Measurements from ENCODE around the gene PGS1. TPM values are rescaled to one million over a fixed set of nuclear protein-coding genes. Genes with fewer than 3 reads are reported as not detected.

Gene PGS1
- total and polyA plus RNA-seq, 2 of the 8 experiments (the other 6 are each of a cell fraction or from before 2014, with no cell fraction given), result 46.7 to 60.0 TPM

DNA sequence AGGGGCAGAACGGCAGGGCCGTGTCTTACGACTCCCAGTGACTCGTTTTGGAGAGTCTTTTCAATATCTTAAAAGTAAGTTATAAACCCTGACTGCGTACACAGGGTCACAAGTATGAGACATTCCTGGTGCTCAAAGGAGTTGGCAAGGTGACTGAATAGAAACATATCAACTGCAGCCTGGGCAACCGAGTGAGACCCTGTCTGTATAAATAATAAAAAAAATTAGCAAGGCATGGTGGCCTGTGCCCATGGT lies 83.3 kb downstream of the PGS1 start:
- no peak overlapping the region for H2BK12ac ChIP-seq (ENCODE audit: low read depth, low read length)
- FAIRE-seq, result no peak
- no peak overlapping the region for H3K18ac ChIP-seq (ENCODE audit: extremely low read depth, low read length)
- no peaks in the 10 kb centered on the region for H3K4me1 ChIP-seq (replicated peaks in 1 of 4; ENCODE audit: control insufficient read depth in 3 of 4, insufficient read depth in 4 of 4, low read length in 3 of 4)
- no peak overlapping the region for H2AFZ ChIP-seq (ENCODE audit: low read length)
- no peaks in the 10 kb centered on the region for H3K79me1 ChIP-seq (ENCODE audit: low read depth, low read length)
- TF ChIP-seq, protein P1, sequence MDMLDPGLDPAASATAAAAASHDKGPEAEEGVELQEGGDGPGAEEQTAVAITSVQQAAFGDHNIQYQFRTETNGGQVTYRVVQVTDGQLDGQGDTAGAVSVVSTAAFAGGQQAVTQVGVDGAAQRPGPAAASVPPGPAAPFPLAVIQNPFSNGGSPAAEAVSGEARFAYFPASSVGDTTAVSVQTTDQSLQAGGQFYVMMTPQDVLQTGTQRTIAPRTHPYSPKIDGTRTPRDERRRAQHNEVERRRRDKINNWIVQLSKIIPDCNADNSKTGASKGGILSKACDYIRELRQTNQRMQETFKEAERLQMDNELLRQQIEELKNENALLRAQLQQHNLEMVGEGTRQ (IDR thresholded peaks at IDR 0.05; ENCODE audit: low read length), result no peak
- TF ChIP-seq TBP (IDR thresholded peaks at IDR 0.05; ENCODE audit: low read depth, low read length) (no peak), ATF3 (IDR thresholded peaks at IDR 0.05; ENCODE audit: insufficient read depth, low read depth, low read length) (no peak), CEBPB (IDR thresholded peaks at IDR 0.05; ENCODE audit: low read depth, low read length) (no peak), KDM4A (IDR thresholded peaks at IDR 0.05; ENCODE audit: low read depth, low read length, severe bottlenecking) (no peak), SRF (IDR thresholded peaks at IDR 0.05; ENCODE audit: low read depth, low read length) (no peak), SUZ12 (IDR thresholded peaks at IDR 0.05; ENCODE audit: low read length) (no peak), RFX5 (IDR thresholded peaks at IDR 0.05; ENCODE audit: borderline replicate concordance, low read depth, low read length) (no peak)
- no peaks in the 10 kb centered on the region for H3K79me2 ChIP-seq (ENCODE audit: control insufficient read depth in 1 of 2, insufficient read depth in 2 of 2, low read length in 2 of 2)
- no peak overlapping the region for H3K4me2 ChIP-seq (ENCODE audit: insufficient read depth in 1 of 2, low read depth in 2 of 2, low read length in 2 of 2)
- H3K23ac ChIP-seq (ENCODE audit: insufficient read length), result no peak overlapping the region
- no peak overlapping the region for H3K27ac ChIP-seq (ENCODE audit: low read depth, low read length)
- no peak overlapping the region for H3K56ac ChIP-seq (replicated peaks; ENCODE audit: insufficient read length, low read depth, low read length)
- H4K91ac ChIP-seq (replicated peaks; ENCODE audit: insufficient read length, low read length), result no peak overlapping the region
- no peaks in the 10 kb centered on the region for H4K20me1 ChIP-seq (replicated peaks in 1 of 2; ENCODE audit: control insufficient read depth in 1 of 2, insufficient read depth in 2 of 2, low read length in 2 of 2)
- no peaks in the 10 kb centered on the region for H3K36me3 ChIP-seq (ENCODE audit: control insufficient read depth in 2 of 4, insufficient read depth in 4 of 4, low read length in 3 of 4)
- H4K8ac ChIP-seq (ENCODE audit: extremely low read depth, insufficient read depth, low read length), result no peak overlapping the region
- no peak overlapping the region for H4K5ac ChIP-seq (ENCODE audit: insufficient read length, low read depth, low read length)
- POLR2A ChIA-PET (ENCODE audit: partially characterized antibody), result no interaction called here
- no peak overlapping the region for H2BK5ac ChIP-seq (ENCODE audit: low read depth, low read length)
- peaks cover 6% of the 10 kb centered on the region in 2 experiments; a peak in 2 of 4 replicates for H3K9me3 ChIP-seq (ENCODE audit: insufficient read depth in 2 of 2, low read depth in 1 of 2, low read length in 1 of 2)
- WGBS, 2 experiments (ENCODE audit: extremely low coverage in 1 of 2, insufficient coverage in 1 of 2, insufficient read length in 1 of 2, insufficient replicate concordance in 2 of 2, low coverage in 1 of 2, low lambda C conversion rate in 2 of 2, missing lambda C conversion rate in 1 of 2), result 94% methylated on average over 6 of the region's 6 CpGs; no CpG with 5 or more reads in 1 of the 2 experiments
- no peak overlapping the region for H3K4me3 ChIP-seq (ENCODE audit: extremely low read depth in 1 of 4, insufficient read depth in 2 of 4, low read depth in 3 of 4, low read length in 4 of 4)
- no peak overlapping the region for H2BK15ac ChIP-seq (ENCODE audit: low read length)
- no peak for DNase-seq (ENCODE audit: low read depth in 1 of 2, low spot score in 2 of 2)
- no peak overlapping the region for H3K4ac ChIP-seq (replicated peaks; ENCODE audit: insufficient read length, low read depth, low read length)
- no peaks in the 10 kb centered on the region for H3K27me3 ChIP-seq (replicated peaks in 1 of 4; ENCODE audit: control insufficient read depth in 3 of 4, extremely low read depth in 1 of 4, insufficient read depth in 3 of 4, low read length in 3 of 4)
- no peak overlapping the region for H3K9ac ChIP-seq (replicated peaks in 1 of 4; ENCODE audit: extremely low read depth in 1 of 4, low read depth in 3 of 4, low read length in 3 of 4)
- no peak overlapping the region for H3K14ac ChIP-seq (ENCODE audit: insufficient read length)
- H2BK120ac ChIP-seq (replicated peaks; ENCODE audit: low read depth, low read length), result no peak overlapping the region
- CTCF ChIA-PET (ENCODE audit: partially characterized antibody), result interaction anchor here (0.7 kb wide), 1 partner anchor 127 kb away, joined by 3 read pairs; no protein-coding TSS in a partner anchor
- no peak overlapping the region for H2BK20ac ChIP-seq (ENCODE audit: low read length)
- 0 out of 2 replicates have a peak, but pooled peaks cover 3% of the 10 kb centered on the region for H3K23me2 ChIP-seq (ENCODE audit: low read depth, low read length)
- H2AK5ac ChIP-seq (ENCODE audit: low read depth, low read length), result no peak overlapping the region
